ENCODE measurements around the gene COL13A1. TPM values are rescaled to one million over a fixed set of nuclear protein-coding genes. Genes with fewer than 3 reads are reported as not detected.

Gene COL13A1
- total and polyA plus RNA-seq, 2 donors (not counting 1 experiment from before 2014, with no cell fraction given) = 5.7 to 7.4 TPM

- Histone ChIP-seq H3K79me2 (ENCODE audit: control insufficient read depth, insufficient read depth, low read length) (no peaks in the 10 kb centered on the region), H3K9me3 (ENCODE audit: control insufficient read depth, insufficient read depth, low read depth, low read length) (no peaks in the 10 kb centered on the region), H3K4me1 (ENCODE audit: control insufficient read depth, extremely low read depth, insufficient read depth, low read length) (peaks cover 43% of the 10 kb centered on the region), H3K4me3 (replicated peaks in 1 of 4; ENCODE audit: control extremely low read depth in 1 of 4, insufficient read depth in 1 of 4, low read depth in 3 of 4, low read length in 4 of 4) (peak overlapping the region in 1 of 4 experiments; percentile 27), H2AFZ (ENCODE audit: low read length) (peak overlapping the region; percentile 74), H4K20me1 (ENCODE audit: control insufficient read depth, extremely low read depth, insufficient read depth, low read length) (no peaks in the 10 kb centered on the region), H3K4me2 (ENCODE audit: extremely low read depth, insufficient read depth, low read length) (peak overlapping the region; percentile 75), H3K27me3 (ENCODE audit: control insufficient read depth, insufficient read depth, low read length) (no peaks in the 10 kb centered on the region), H3K9ac (ENCODE audit: insufficient read depth, low read length) (peak overlapping the region; percentile 32), H3K36me3 (ENCODE audit: control insufficient read depth, insufficient read depth, low read length) (no peaks in the 10 kb centered on the region), H3K27ac (ENCODE audit: insufficient read depth, low read length) (peak overlapping the region; percentile 85)
- no peak for TF ChIP-seq EZH2 (IDR thresholded peaks at IDR 0.05; ENCODE audit: low read length, missing control alignments)
- peak in 1 of 2 donors; percentile 12 for TF ChIP-seq CTCF (conservative IDR thresholded peaks at IDR 0.05 in 1 of 2, IDR thresholded peaks at IDR 0.05 in 1 of 2; ENCODE audit: low read depth in 1 of 2, low read length in 2 of 2)
- peak; percentile 76 to 91 for DNase-seq (ENCODE audit: low read depth in 2 of 2)
Observed at GRCh38 chr10:69866688-69867461, 65.2 kb downstream of the COL13A1 start.

GRCh38 chr10:69867699-69868558, 66.2 kb downstream of the COL13A1 start:
- Histone ChIP-seq H3K4me3 (replicated peaks in 1 of 4; ENCODE audit: control extremely low read depth in 1 of 4, insufficient read depth in 1 of 4, low read depth in 3 of 4, low read length in 4 of 4) (no peak overlapping the region), H3K9me3 (ENCODE audit: control insufficient read depth, insufficient read depth, low read depth, low read length) (no peaks in the 10 kb centered on the region), H3K36me3 (ENCODE audit: control insufficient read depth, insufficient read depth, low read length) (no peaks in the 10 kb centered on the region), H3K27ac (ENCODE audit: insufficient read depth, low read length) (no peak overlapping the region), H2AFZ (ENCODE audit: low read length) (no peak overlapping the region), H3K9ac (ENCODE audit: insufficient read depth, low read length) (no peak overlapping the region), H3K27me3 (ENCODE audit: control insufficient read depth, insufficient read depth, low read length) (no peaks in the 10 kb centered on the region), H3K4me1 (ENCODE audit: control insufficient read depth, extremely low read depth, insufficient read depth, low read length) (peaks cover 40% of the 10 kb centered on the region), H3K4me2 (ENCODE audit: extremely low read depth, insufficient read depth, low read length) (no peak overlapping the region), H3K79me2 (ENCODE audit: control insufficient read depth, insufficient read depth, low read length) (no peaks in the 10 kb centered on the region), H4K20me1 (ENCODE audit: control insufficient read depth, extremely low read depth, insufficient read depth, low read length) (no peaks in the 10 kb centered on the region)
- no peak for DNase-seq (ENCODE audit: low read depth in 2 of 2)
- TF ChIP-seq CTCF (conservative IDR thresholded peaks at IDR 0.05 in 1 of 2, IDR thresholded peaks at IDR 0.05 in 1 of 2; ENCODE audit: low read depth in 1 of 2, low read length in 2 of 2) (no peak), EZH2 (IDR thresholded peaks at IDR 0.05; ENCODE audit: low read length, missing control alignments) (no peak)

GRCh38 chr10:69868821-69869220, 67.1 kb downstream of the COL13A1 start:
- Histone ChIP-seq H3K4me3 (replicated peaks in 1 of 4; ENCODE audit: control extremely low read depth in 1 of 4, insufficient read depth in 1 of 4, low read depth in 3 of 4, low read length in 4 of 4) (no peak overlapping the region), H3K36me3 (ENCODE audit: control insufficient read depth, insufficient read depth, low read length) (no peaks in the 10 kb centered on the region), H3K27me3 (ENCODE audit: control insufficient read depth, insufficient read depth, low read length) (no peaks in the 10 kb centered on the region), H3K4me2 (ENCODE audit: extremely low read depth, insufficient read depth, low read length) (no peak overlapping the region), H2AFZ (ENCODE audit: low read length) (no peak overlapping the region), H3K9ac (ENCODE audit: insufficient read depth, low read length) (no peak overlapping the region), H3K4me1 (ENCODE audit: control insufficient read depth, extremely low read depth, insufficient read depth, low read length) (peaks cover 36% of the 10 kb centered on the region), H3K9me3 (ENCODE audit: control insufficient read depth, insufficient read depth, low read depth, low read length) (no peaks in the 10 kb centered on the region), H4K20me1 (ENCODE audit: control insufficient read depth, extremely low read depth, insufficient read depth, low read length) (no peaks in the 10 kb centered on the region), H3K79me2 (ENCODE audit: control insufficient read depth, insufficient read depth, low read length) (no peaks in the 10 kb centered on the region), H3K27ac (ENCODE audit: insufficient read depth, low read length) (no peak overlapping the region)
- DNase-seq (ENCODE audit: low read depth in 2 of 2) = no peak
- TF ChIP-seq EZH2 (IDR thresholded peaks at IDR 0.05; ENCODE audit: low read length, missing control alignments) = no peak
- TF ChIP-seq CTCF (conservative IDR thresholded peaks at IDR 0.05 in 1 of 2, IDR thresholded peaks at IDR 0.05 in 1 of 2; ENCODE audit: low read depth in 1 of 2, low read length in 2 of 2) = no peak
